Karpas-422 (cell line): Measurements from ENCODE around the gene SOCS1. TPM values are rescaled to one million over a fixed set of nuclear protein-coding genes. Genes with fewer than 3 reads are reported as not detected.

Experiments
- DNase-seq: peaks from one replicate; pipeline ENCODE4 v3.0.0-alpha.2; 2015
- H2AFZ ChIP-seq: fragments of 200-600 bp; sonication (generic); 2 replicates; pipeline ENCODE4 v1.6.1; 2014; ENCODE audit warnings: antibody characterized with exemption, low read length, mixed read lengths
- H3K27ac ChIP-seq: fragments of 200-600 bp; sonication (generic); 2 replicates; pipeline ENCODE4 v1.5.1; 2014; ENCODE audit warnings: mild to moderate bottlenecking, low read length, moderate library complexity
- H3K27me3 ChIP-seq: fragments of 200-600 bp; sonication (generic); 2 replicates; pipeline ENCODE4 v1.6.1; 2014; ENCODE audit warnings: low read length, mixed read lengths
- H3K36me3 ChIP-seq: fragments of 200-600 bp; sonication (generic); 2 replicates; pipeline ENCODE4 v1.6.1; 2014; ENCODE audit warnings: low read length, mixed read lengths; ENCODE audit not compliant: insufficient read depth
- H3K4me1 ChIP-seq: fragments of 200-600 bp; sonication (generic); 2 replicates; pipeline ENCODE4 v1.6.1; 2014; ENCODE audit warnings: mild to moderate bottlenecking, low read length, mixed read lengths
- H3K4me2 ChIP-seq: fragments of 200-600 bp; sonication (generic); 2 replicates; pipeline ENCODE4 v1.6.1; 2014; ENCODE audit warnings: low read length, low read depth, mild to moderate bottlenecking; ENCODE audit not compliant: poor library complexity, severe bottlenecking
- H3K4me3 ChIP-seq: fragments of 200-600 bp; sonication (generic); 2 replicates; pipeline ENCODE4 v1.5.1; 2014; ENCODE audit warnings: mild to moderate bottlenecking, antibody characterized with exemption, low read length, mixed read lengths
- H3K79me2 ChIP-seq: fragments of 200-600 bp; sonication (generic); 2 replicates; pipeline ENCODE4 v1.6.1; 2014; ENCODE audit warnings: mild to moderate bottlenecking, low read length, mixed read lengths
- H3K9ac ChIP-seq: fragments of 200-600 bp; sonication (generic); 2 replicates; pipeline ENCODE4 v1.6.0; 2014; ENCODE audit warnings: low read length
- H3K9me2 ChIP-seq: fragments of 200-600 bp; sonication (generic), shearing (Covaris generic); replicated peaks from 2 replicates; pipeline ENCODE4 v1.6.0; 2014; ENCODE audit warnings: mild to moderate bottlenecking, low read length, moderate library complexity; ENCODE audit not compliant: insufficient read depth
- H3K9me3 ChIP-seq: fragments of 300-700, 200-600 bp; sonication (generic); 2 replicates; pipeline ENCODE4 v1.6.1; 2014; ENCODE audit warnings: low read length, mixed read lengths
- H4K20me1 ChIP-seq: fragments of 200-600 bp; sonication (generic); 2 replicates; pipeline ENCODE4 v1.6.1; 2014; ENCODE audit warnings: mild to moderate bottlenecking, antibody characterized with exemption, low read length, low read depth; ENCODE audit not compliant: insufficient read depth
- total RNA-seq: library from RNA; depleted of rRNA; stranded (reverse); fragments of >200 nt; shearing (Covaris generic); gene quantifications from 2 replicates; pipeline ENCODE4 v1.2.3, GENCODE V29; 2014; ENCODE audit warnings: low replicate concordance

Gene SOCS1
- total RNA-seq, 1 experiment from 2014 or later, result 2.9 TPM

- Histone ChIP-seq H4K20me1 (no peaks in the 10 kb centered on the region), H3K9ac (no peak overlapping the region), H3K9me2 (no peaks in the 10 kb centered on the region), H3K27me3 (no peaks in the 10 kb centered on the region), H3K36me3 (no peaks in the 10 kb centered on the region), H3K9me3 (no peaks in the 10 kb centered on the region), H3K79me2 (no peaks in the 10 kb centered on the region), H3K4me2 (no peak overlapping the region), H2AFZ (no peak overlapping the region), H3K27ac (no peak overlapping the region), H3K4me1 (0 out of 2 replicates have a peak, but pooled peaks cover 3% of the 10 kb centered on the region), H3K4me3 (no peak overlapping the region)
- DNase-seq, result peak; percentile 65
Observed at GRCh38 chr16:11238272-11239202, 17.5 kb downstream of the SOCS1 start.

- H3K9me3 ChIP-seq, result no peaks in the 10 kb centered on the region
- H3K27me3 ChIP-seq, result no peaks in the 10 kb centered on the region
- no peak overlapping the region for H3K27ac ChIP-seq
- H3K4me2 ChIP-seq, result no peak overlapping the region
- H4K20me1 ChIP-seq, result no peaks in the 10 kb centered on the region
- no peak overlapping the region for H2AFZ ChIP-seq
- no peaks in the 10 kb centered on the region for H3K36me3 ChIP-seq
- peaks cover 8% of the 10 kb centered on the region for H3K4me1 ChIP-seq
- no peaks in the 10 kb centered on the region for H3K79me2 ChIP-seq
- H3K9me2 ChIP-seq, result no peaks in the 10 kb centered on the region
- no peak overlapping the region for H3K4me3 ChIP-seq
- no peak for DNase-seq
- no peak overlapping the region for H3K9ac ChIP-seq
Observed at GRCh38 chr16:11236461-11237254, 19.3 kb downstream of the SOCS1 start.

GRCh38 chr16:11235703-11235991, 20.4 kb downstream of the SOCS1 start:
- no peak overlapping the region for H3K27ac ChIP-seq
- no peak overlapping the region for H3K4me2 ChIP-seq
- H3K9ac ChIP-seq, result no peak overlapping the region
- no peaks in the 10 kb centered on the region for H3K9me2 ChIP-seq
- H3K79me2 ChIP-seq, result no peaks in the 10 kb centered on the region
- no peaks in the 10 kb centered on the region for H3K36me3 ChIP-seq
- H2AFZ ChIP-seq, result no peak overlapping the region
- H3K27me3 ChIP-seq, result no peaks in the 10 kb centered on the region
- no peak for DNase-seq
- no peak overlapping the region for H3K4me3 ChIP-seq
- H3K4me1 ChIP-seq, result peaks cover 7% of the 10 kb centered on the region
- no peaks in the 10 kb centered on the region for H4K20me1 ChIP-seq
- no peaks in the 10 kb centered on the region for H3K9me3 ChIP-seq

GRCh38 chr16:11234884-11235702, 20.9 kb downstream of the SOCS1 start:
- Histone ChIP-seq H3K79me2 (no peaks in the 10 kb centered on the region), H3K9ac (no peak overlapping the region), H3K9me2 (no peaks in the 10 kb centered on the region), H4K20me1 (no peaks in the 10 kb centered on the region), H3K4me2 (no peak overlapping the region), H3K27ac (no peak overlapping the region), H3K4me1 (peaks cover 5% of the 10 kb centered on the region), H2AFZ (no peak overlapping the region), H3K9me3 (no peaks in the 10 kb centered on the region), H3K27me3 (no peaks in the 10 kb centered on the region), H3K36me3 (no peaks in the 10 kb centered on the region), H3K4me3 (no peak overlapping the region)
- DNase-seq, result no peak

GRCh38 chr16:11233727-11234376, 22.2 kb downstream of the SOCS1 start:
- Histone ChIP-seq H3K9ac (no peak overlapping the region), H3K9me2 (no peaks in the 10 kb centered on the region), H3K27ac (no peak overlapping the region), H3K4me3 (no peak overlapping the region), H4K20me1 (no peaks in the 10 kb centered on the region), H3K79me2 (no peaks in the 10 kb centered on the region), H2AFZ (no peak overlapping the region), H3K9me3 (no peaks in the 10 kb centered on the region), H3K36me3 (no peaks in the 10 kb centered on the region), H3K27me3 (no peaks in the 10 kb centered on the region), H3K4me2 (no peak overlapping the region), H3K4me1 (peaks cover 5% of the 10 kb centered on the region)
- DNase-seq, result no peak

GRCh38 chr16:11232852-11233726, 22.9 kb downstream of the SOCS1 start:
- Histone ChIP-seq H3K79me2 (no peaks in the 10 kb centered on the region), H3K4me1 (peaks cover 10% of the 10 kb centered on the region), H4K20me1 (no peaks in the 10 kb centered on the region), H3K4me2 (no peak overlapping the region), H3K9me2 (no peaks in the 10 kb centered on the region), H2AFZ (no peak overlapping the region), H3K9me3 (no peaks in the 10 kb centered on the region), H3K4me3 (no peak overlapping the region), H3K27ac (no peak overlapping the region), H3K27me3 (no peaks in the 10 kb centered on the region), H3K9ac (no peak overlapping the region), H3K36me3 (no peaks in the 10 kb centered on the region)
- DNase-seq, result no peak

GRCh38 chr16:11232302-11232851, 23.6 kb downstream of the SOCS1 start:
- no peaks in the 10 kb centered on the region for H3K27me3 ChIP-seq
- H3K27ac ChIP-seq, result no peak overlapping the region
- H3K36me3 ChIP-seq, result no peaks in the 10 kb centered on the region
- H3K9ac ChIP-seq, result no peak overlapping the region
- H3K4me2 ChIP-seq, result no peak overlapping the region
- H3K9me3 ChIP-seq, result no peaks in the 10 kb centered on the region
- H3K4me1 ChIP-seq, result peaks cover 10% of the 10 kb centered on the region
- no peak overlapping the region for H2AFZ ChIP-seq
- no peaks in the 10 kb centered on the region for H3K9me2 ChIP-seq
- H3K4me3 ChIP-seq, result no peak overlapping the region
- DNase-seq, result no peak
- H4K20me1 ChIP-seq, result no peaks in the 10 kb centered on the region
- no peaks in the 10 kb centered on the region for H3K79me2 ChIP-seq
